Suprapubic skin (tissue), 4 donors: Measurements from ENCODE around the gene SRBD1.

Experiments
- CTCF ChIP-seq, 2 donors: fragments of 200-600 bp in 1 of 2; fragments of 450-650 bp in 1 of 2; sonication (generic) in 1 of 2; IDR thresholded peaks; one replicate each; pipeline ENCODE4 v1.5.1; 2016 to 2019; ENCODE audit warnings: antibody characterized with exemption in 2 of 2, mild to moderate bottlenecking in 1 of 2, moderate library complexity in 1 of 2
- EP300 ChIP-seq: sonication (generic); formaldehyde crosslinking; IDR thresholded peaks from one replicate; pipeline ENCODE4 v1.6.1; 2017; ENCODE audit warnings: antibody characterized with exemption
- POLR2A ChIP-seq, 2 donors: fragments of 450-650 bp; IDR thresholded peaks; one replicate each; pipeline ENCODE4 v1.6.1; 2017; ENCODE audit warnings: antibody characterized with exemption in 2 of 2, mild to moderate bottlenecking in 2 of 2, moderate library complexity in 2 of 2
- POLR2AphosphoS5 ChIP-seq, 3 donors: sonication (generic); formaldehyde crosslinking; IDR thresholded peaks; one replicate each; pipeline ENCODE4 v1.6.1; 2017; ENCODE audit warnings: antibody characterized with exemption in 3 of 3

- no peak for TF ChIP-seq CTCF (IDR thresholded peaks at IDR 0.05)
- no peak for TF ChIP-seq POLR2A (IDR thresholded peaks at IDR 0.05)
- no peak for TF ChIP-seq POLR2AphosphoS5 (IDR thresholded peaks at IDR 0.05)
- no peak for TF ChIP-seq EP300
Observed at GRCh38 chr2:45418532-45418931, 192.5 kb downstream of the SRBD1 start.
